Inflammatory macrophage treated with lipopolysaccharide for 1 hour (primary cell): Measurements from ENCODE around the gene SYN1.
"Not testable (repeated sequence)": the region's sequence is repeated elsewhere in the genome, so short reads cannot be mapped to it uniquely, and the experiment has no call there.

Experiments
- DNase-seq, 2 donors: peaks; one replicate each; pipeline ENCODE4 v3.0.0-alpha.2; 2020 to 2022

Gene SYN1

GRCh38 chrX:47633689-47634590 lies 14.3 kb upstream of the SYN1 start:
- DNase-seq = peak; percentile 48 to 79

GRCh38 chrX:47632666-47633065 lies 13.0 kb upstream of the SYN1 start:
- peak; percentile 69 to 81 for DNase-seq

- DNase-seq = no peak
Observed at GRCh38 chrX:47631676-47632075, 12.0 kb upstream of the SYN1 start.

- no peak for DNase-seq
Observed at GRCh38 chrX:47629419-47630200, 10.0 kb upstream of the SYN1 start, which contains the start of gene CFP. Gene CFP, minus strand, starts transcription at chrX:47629930. Its CDS starts 86 bp downstream, at chrX:47629844.

- peak; percentile 24 to 72 for DNase-seq
Observed at GRCh38 chrX:47628982-47629381, 9.3 kb upstream of the SYN1 start.

- DNase-seq = no peak
Observed at GRCh38 chrX:47625365-47625764, 5.7 kb upstream of the SYN1 start.

GRCh38 chrX:47623540-47624027 lies 3.9 kb upstream of the SYN1 start:
- peak; percentile 20 to 36 for DNase-seq

GRCh38 chrX:47621851-47622250 lies 2.2 kb upstream of the SYN1 start:
- DNase-seq = no peak

- no peak for DNase-seq
Observed at GRCh38 chrX:47620303-47620685, 637 bp upstream of the SYN1 start.

GRCh38 chrX:47618923-47619485 lies 653 bp downstream of the SYN1 start:
- DNase-seq = no peak

GRCh38 chrX:47614618-47615017 lies 5.0 kb downstream of the SYN1 start:
- DNase-seq = no peak

- no peak for DNase-seq
Observed at GRCh38 chrX:47613082-47613481, 6.6 kb downstream of the SYN1 start.

GRCh38 chrX:47612418-47612817 lies 7.2 kb downstream of the SYN1 start:
- DNase-seq = no peak

GRCh38 chrX:47611926-47612325 lies 7.7 kb downstream of the SYN1 start:
- no peak for DNase-seq

- no peak for DNase-seq
Observed at GRCh38 chrX:47611489-47611888, 8.2 kb downstream of the SYN1 start.

- peak; percentile 26 to 56 for DNase-seq
Observed at GRCh38 chrX:47610511-47610910, 9.1 kb downstream of the SYN1 start.

GRCh38 chrX:47608130-47608810 lies 11.4 kb downstream of the SYN1 start:
- DNase-seq = no peak

GRCh38 chrX:47607091-47607490 lies 12.6 kb downstream of the SYN1 start:
- no peak for DNase-seq

- DNase-seq = peak; percentile 53 to 64
Observed at GRCh38 chrX:47605024-47605423, 14.6 kb downstream of the SYN1 start.

GRCh38 chrX:47603125-47603524 lies 16.5 kb downstream of the SYN1 start:
- not testable (repeated sequence) for DNase-seq

- DNase-seq = no peak
Observed at GRCh38 chrX:47597222-47597621, 22.4 kb downstream of the SYN1 start.

- no peak for DNase-seq
Observed at GRCh38 chrX:47596256-47596655, 23.4 kb downstream of the SYN1 start.
